ENCODE results near the gene RBM19.

RBM19 gene

GRCh38 chr12:113837528-113838296 is 128.4 kb downstream of the RBM19 start:
- Histone ChIP-seq H3K36me3 (ENCODE audit: insufficient read depth, insufficient read length, low read length) (peaks cover 16% of the 10 kb centered on the region), H3K4me3 (ENCODE audit: insufficient read length, low read depth) (no peak overlapping the region), H3K27me3 (ENCODE audit: insufficient read depth, insufficient read length) (no peaks in the 10 kb centered on the region), H3K4me1 (ENCODE audit: insufficient read depth, insufficient read length) (peaks cover 12% of the 10 kb centered on the region), H3K9me3 (ENCODE audit: insufficient read depth, low read length) (no peaks in the 10 kb centered on the region), H3K9ac (ENCODE audit: insufficient read length, low read depth) (no peak overlapping the region)
- TF ChIP-seq ZNF274 (IDR thresholded peaks at IDR 0.05; ENCODE audit: low read depth, low read length), result no peak
- TF ChIP-seq SUZ12 (IDR thresholded peaks at IDR 0.05; ENCODE audit: extremely low read depth, insufficient read depth, insufficient read length), result no peak
- TF ChIP-seq YY1 (IDR thresholded peaks at IDR 0.05; ENCODE audit: insufficient read depth, insufficient read length), result no peak
- no peak for DNase-seq (ENCODE audit: low read depth, low spot score)

- DNase-seq (ENCODE audit: low read depth, low spot score), result no peak
- H3K36me3 ChIP-seq (ENCODE audit: insufficient read depth, insufficient read length, low read length), result peaks cover 14% of the 10 kb centered on the region
- no peak overlapping the region for H3K9ac ChIP-seq (ENCODE audit: insufficient read length, low read depth)
- no peak for TF ChIP-seq ZNF274 (IDR thresholded peaks at IDR 0.05; ENCODE audit: low read depth, low read length)
- no peak for TF ChIP-seq SUZ12 (IDR thresholded peaks at IDR 0.05; ENCODE audit: extremely low read depth, insufficient read depth, insufficient read length)
- TF ChIP-seq YY1 (IDR thresholded peaks at IDR 0.05; ENCODE audit: insufficient read depth, insufficient read length), result no peak
- no peak overlapping the region for H3K4me3 ChIP-seq (ENCODE audit: insufficient read length, low read depth)
- H3K4me1 ChIP-seq (ENCODE audit: insufficient read depth, insufficient read length), result peaks cover 12% of the 10 kb centered on the region
- H3K27me3 ChIP-seq (ENCODE audit: insufficient read depth, insufficient read length), result no peaks in the 10 kb centered on the region
- no peaks in the 10 kb centered on the region for H3K9me3 ChIP-seq (ENCODE audit: insufficient read depth, low read length)
These were observed 129.0 kb downstream of the RBM19 start for GRCh38 chr12:113837084-113837483.

GRCh38 chr12:113835896-113836295 is 130.2 kb downstream of the RBM19 start:
- Histone ChIP-seq H3K27me3 (ENCODE audit: insufficient read depth, insufficient read length) (no peaks in the 10 kb centered on the region), H3K36me3 (ENCODE audit: insufficient read depth, insufficient read length, low read length) (peaks cover 14% of the 10 kb centered on the region), H3K9ac (ENCODE audit: insufficient read length, low read depth) (no peak overlapping the region), H3K9me3 (ENCODE audit: insufficient read depth, low read length) (no peaks in the 10 kb centered on the region), H3K4me1 (ENCODE audit: insufficient read depth, insufficient read length) (peaks cover 12% of the 10 kb centered on the region), H3K4me3 (ENCODE audit: insufficient read length, low read depth) (no peak overlapping the region)
- no peak for TF ChIP-seq YY1 (IDR thresholded peaks at IDR 0.05; ENCODE audit: insufficient read depth, insufficient read length)
- TF ChIP-seq SUZ12 (IDR thresholded peaks at IDR 0.05; ENCODE audit: extremely low read depth, insufficient read depth, insufficient read length), result no peak
- no peak for DNase-seq (ENCODE audit: low read depth, low spot score)

GRCh38 chr12:113835433-113835832 is 130.7 kb downstream of the RBM19 start:
- Histone ChIP-seq H3K9me3 (ENCODE audit: insufficient read depth, low read length) (no peaks in the 10 kb centered on the region), H3K4me3 (ENCODE audit: insufficient read length, low read depth) (no peak overlapping the region), H3K9ac (ENCODE audit: insufficient read length, low read depth) (no peak overlapping the region), H3K36me3 (ENCODE audit: insufficient read depth, insufficient read length, low read length) (peaks cover 14% of the 10 kb centered on the region), H3K27me3 (ENCODE audit: insufficient read depth, insufficient read length) (no peaks in the 10 kb centered on the region), H3K4me1 (ENCODE audit: insufficient read depth, insufficient read length) (peaks cover 8% of the 10 kb centered on the region)
- TF ChIP-seq YY1 (IDR thresholded peaks at IDR 0.05; ENCODE audit: insufficient read depth, insufficient read length), result no peak
- no peak for TF ChIP-seq ZNF274 (IDR thresholded peaks at IDR 0.05; ENCODE audit: low read depth, low read length)
- no peak for TF ChIP-seq SUZ12 (IDR thresholded peaks at IDR 0.05; ENCODE audit: extremely low read depth, insufficient read depth, insufficient read length)
- DNase-seq (ENCODE audit: low read depth, low spot score), result no peak

GRCh38 chr12:113833422-113833821 is 132.7 kb downstream of the RBM19 start:
- peaks cover 7% of the 10 kb centered on the region for H3K4me1 ChIP-seq (ENCODE audit: insufficient read depth, insufficient read length)
- DNase-seq (ENCODE audit: low read depth, low spot score), result no peak
- TF ChIP-seq ZNF274 (IDR thresholded peaks at IDR 0.05; ENCODE audit: low read depth, low read length) (no peak), SUZ12 (IDR thresholded peaks at IDR 0.05; ENCODE audit: extremely low read depth, insufficient read depth, insufficient read length) (no peak), YY1 (IDR thresholded peaks at IDR 0.05; ENCODE audit: insufficient read depth, insufficient read length) (no peak)
- no peak overlapping the region for H3K9ac ChIP-seq (ENCODE audit: insufficient read length, low read depth)
- no peaks in the 10 kb centered on the region for H3K9me3 ChIP-seq (ENCODE audit: insufficient read depth, low read length)
- H3K27me3 ChIP-seq (ENCODE audit: insufficient read depth, insufficient read length), result no peaks in the 10 kb centered on the region
- H3K4me3 ChIP-seq (ENCODE audit: insufficient read length, low read depth), result no peak overlapping the region
- peaks cover 7% of the 10 kb centered on the region for H3K36me3 ChIP-seq (ENCODE audit: insufficient read depth, insufficient read length, low read length)

- Histone ChIP-seq H3K9ac (ENCODE audit: insufficient read length, low read depth) (no peak overlapping the region), H3K9me3 (ENCODE audit: insufficient read depth, low read length) (no peaks in the 10 kb centered on the region), H3K36me3 (ENCODE audit: insufficient read depth, insufficient read length, low read length) (peaks cover 4% of the 10 kb centered on the region), H3K4me3 (ENCODE audit: insufficient read length, low read depth) (no peak overlapping the region), H3K27me3 (ENCODE audit: insufficient read depth, insufficient read length) (no peaks in the 10 kb centered on the region), H3K4me1 (ENCODE audit: insufficient read depth, insufficient read length) (peaks cover 6% of the 10 kb centered on the region)
- DNase-seq (ENCODE audit: low read depth, low spot score), result no peak
- no peak for TF ChIP-seq SUZ12 (IDR thresholded peaks at IDR 0.05; ENCODE audit: extremely low read depth, insufficient read depth, insufficient read length)
- TF ChIP-seq ZNF274 (IDR thresholded peaks at IDR 0.05; ENCODE audit: low read depth, low read length), result no peak
- no peak for TF ChIP-seq YY1 (IDR thresholded peaks at IDR 0.05; ENCODE audit: insufficient read depth, insufficient read length)
These were observed 134.6 kb downstream of the RBM19 start for GRCh38 chr12:113831476-113831875.

- no peak for DNase-seq (ENCODE audit: low read depth, low spot score)
- H3K27me3 ChIP-seq (ENCODE audit: insufficient read depth, insufficient read length), result no peaks in the 10 kb centered on the region
- H3K4me1 ChIP-seq (ENCODE audit: insufficient read depth, insufficient read length), result peaks cover 5% of the 10 kb centered on the region
- H3K9me3 ChIP-seq (ENCODE audit: insufficient read depth, low read length), result no peaks in the 10 kb centered on the region
- H3K36me3 ChIP-seq (ENCODE audit: insufficient read depth, insufficient read length, low read length), result peaks cover 9% of the 10 kb centered on the region
- TF ChIP-seq ZNF274 (IDR thresholded peaks at IDR 0.05; ENCODE audit: low read depth, low read length) (no peak), SUZ12 (IDR thresholded peaks at IDR 0.05; ENCODE audit: extremely low read depth, insufficient read depth, insufficient read length) (no peak), YY1 (IDR thresholded peaks at IDR 0.05; ENCODE audit: insufficient read depth, insufficient read length) (no peak)
- no peak overlapping the region for H3K9ac ChIP-seq (ENCODE audit: insufficient read length, low read depth)
- no peak overlapping the region for H3K4me3 ChIP-seq (ENCODE audit: insufficient read length, low read depth)
These were observed 135.1 kb downstream of the RBM19 start for GRCh38 chr12:113831016-113831415.

All from NT2/D1 (cell line).